Endothelial cell (in vitro differentiated cells): ENCODE results near the gene PKP3. TPM values are rescaled to one million over a fixed set of nuclear protein-coding genes. Genes with fewer than 3 reads are reported as not detected.
A peak's percentile ranks its signal among the peaks of the same experiment; 100 is the strongest.

Source experiments
- DNase-seq: peaks from one replicate; pipeline ENCODE4 v3.0.0; 2021; ENCODE audit warnings: low spot score
- H3K27ac Mint-ChIP-seq: one replicate; pipeline ENCODE4 v1.8.0; 2021; ENCODE audit warnings: mixed read lengths, inconsistent platforms; ENCODE audit not compliant: unreplicated experiment
- H3K27me3 Mint-ChIP-seq: one replicate; pipeline ENCODE4 v1.8.0; 2021; ENCODE audit warnings: mild to moderate bottlenecking, moderate library complexity, mixed read lengths, inconsistent platforms; ENCODE audit not compliant: unreplicated experiment
- H3K36me3 Mint-ChIP-seq: one replicate; pipeline ENCODE4 v1.8.0; 2021; ENCODE audit warnings: mild to moderate bottlenecking, low read depth, mixed read lengths, inconsistent platforms; ENCODE audit not compliant: unreplicated experiment
- H3K4me1 Mint-ChIP-seq: one replicate; pipeline ENCODE4 v1.8.0; 2021; ENCODE audit warnings: mild to moderate bottlenecking, mixed read lengths, inconsistent platforms; ENCODE audit not compliant: unreplicated experiment
- H3K4me3 Mint-ChIP-seq: one replicate; pipeline ENCODE4 v1.8.0; 2021; ENCODE audit warnings: mild to moderate bottlenecking, mixed read lengths, inconsistent platforms; ENCODE audit not compliant: unreplicated experiment
- H3K9me3 Mint-ChIP-seq: one replicate; pipeline ENCODE4 v1.8.0; 2021; ENCODE audit warnings: mixed read lengths, inconsistent platforms; ENCODE audit not compliant: unreplicated experiment
- CTCF ChIP-seq: fragments of 200-600 bp; sonication (generic); IDR thresholded peaks from one replicate; pipeline ENCODE4 v1.5.0; 2021; ENCODE audit warnings: antibody characterized with exemption; ENCODE audit not compliant: unreplicated experiment
- total RNA-seq: library from RNA; stranded (reverse); fragmentation: NEBNext Ultra II Directional; extraction: Animal tissue kit (Norgen Biotek cat#: 25700); gene quantifications from one replicate; pipeline ENCODE4 v1.2.1, GENCODE V29; 2021; ENCODE audit not compliant: unreplicated experiment

PKP3 gene
- total RNA-seq, 1 donor from 2014 or later = 0.49 TPM

- no peak for DNase-seq
- H3K4me3 Mint-ChIP-seq = no peak overlapping the region
- H3K36me3 Mint-ChIP-seq = no peaks in the 10 kb centered on the region
- peaks cover 10% of the 10 kb centered on the region for H3K27me3 Mint-ChIP-seq
- H3K9me3 Mint-ChIP-seq = no peaks in the 10 kb centered on the region
- peaks cover 27% of the 10 kb centered on the region for H3K4me1 Mint-ChIP-seq
- peak overlapping the region; percentile 43 for H3K27ac Mint-ChIP-seq
- TF ChIP-seq CTCF = no peak
These were observed 43.2 kb upstream of the PKP3 start for GRCh38 chr11:350723-351255.

GRCh38 chr11:351411-351810 is 42.6 kb upstream of the PKP3 start:
- H3K4me3 Mint-ChIP-seq = no peak overlapping the region

GRCh38 chr11:352456-353031 is 41.5 kb upstream of the PKP3 start:
- H3K36me3 Mint-ChIP-seq = no peaks in the 10 kb centered on the region
- peaks cover 27% of the 10 kb centered on the region for H3K4me1 Mint-ChIP-seq
- H3K4me3 Mint-ChIP-seq = peak overlapping the region; percentile 2
- no peaks in the 10 kb centered on the region for H3K9me3 Mint-ChIP-seq
- H3K27me3 Mint-ChIP-seq = peaks cover 10% of the 10 kb centered on the region
- TF ChIP-seq CTCF = no peak
- DNase-seq = no peak
- no peak overlapping the region for H3K27ac Mint-ChIP-seq

More at GRCh38 chr11:351411-351810, 42.6 kb upstream of the PKP3 start:
- H3K27me3 Mint-ChIP-seq = peaks cover 10% of the 10 kb centered on the region
- H3K36me3 Mint-ChIP-seq = no peaks in the 10 kb centered on the region
- TF ChIP-seq CTCF = no peak
- no peak for DNase-seq
- no peaks in the 10 kb centered on the region for H3K9me3 Mint-ChIP-seq
- peaks cover 27% of the 10 kb centered on the region for H3K4me1 Mint-ChIP-seq
- no peak overlapping the region for H3K27ac Mint-ChIP-seq

- no peak for DNase-seq
- peaks cover 10% of the 10 kb centered on the region for H3K27me3 Mint-ChIP-seq
- no peaks in the 10 kb centered on the region for H3K36me3 Mint-ChIP-seq
- no peak for TF ChIP-seq CTCF
- peaks cover 27% of the 10 kb centered on the region for H3K4me1 Mint-ChIP-seq
- no peaks in the 10 kb centered on the region for H3K9me3 Mint-ChIP-seq
- H3K27ac Mint-ChIP-seq = no peak overlapping the region
- H3K4me3 Mint-ChIP-seq = peak overlapping the region; percentile 40
These were observed 40.7 kb upstream of the PKP3 start for GRCh38 chr11:353179-353873.
